Measurements from ENCODE around the gene NGDN.
"Not testable (repeated sequence)": the region's sequence is repeated elsewhere in the genome, so short reads cannot be mapped to it uniquely, and the experiment has no call there.

Gene NGDN

DNA sequence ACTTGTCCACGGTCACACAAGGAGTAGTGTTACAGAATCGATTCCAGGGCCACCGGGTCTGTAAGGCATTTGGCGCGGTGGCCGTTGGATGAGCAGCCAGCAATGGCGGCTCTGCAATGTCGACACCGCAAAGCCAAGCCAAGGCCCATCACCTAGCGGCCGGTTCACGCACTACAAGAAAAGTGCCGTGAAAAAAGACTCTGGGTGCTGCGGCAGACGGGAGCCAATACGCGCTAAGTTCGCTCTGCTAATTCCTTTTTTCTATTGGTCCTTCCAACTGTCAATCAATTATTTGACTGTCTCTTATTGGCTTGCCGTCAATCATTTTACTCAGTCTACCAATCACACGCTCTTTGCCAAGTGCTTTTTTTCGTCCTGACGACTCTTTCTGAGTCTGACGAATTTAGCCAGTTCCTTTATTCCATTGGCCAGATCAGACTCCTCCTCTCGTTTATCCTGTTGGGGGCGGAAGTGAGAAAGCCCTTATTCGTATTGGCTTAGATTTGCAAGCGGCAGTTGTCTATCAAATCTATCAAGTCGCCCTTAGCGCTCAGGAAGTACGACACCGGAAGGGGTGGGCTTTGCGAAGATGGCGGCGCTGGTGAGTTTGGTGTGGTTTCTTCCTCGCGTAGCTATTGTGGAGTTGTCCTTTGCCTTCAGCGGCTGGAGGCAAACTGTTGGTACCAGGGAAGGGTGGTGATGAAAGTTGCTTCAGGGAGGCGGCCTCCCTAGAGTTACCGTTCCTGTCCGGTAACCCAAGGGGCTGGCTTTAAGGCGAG lies at the start of gene NGDN:
NGDN (plus strand) TSS at position 577 of the 779 bp plus-strand sequence; CDS start at position 590, 13 bp downstream.
- peak; percentile 100 for DNase-seq (ENCODE audit: low read depth in 2 of 2)

DNA sequence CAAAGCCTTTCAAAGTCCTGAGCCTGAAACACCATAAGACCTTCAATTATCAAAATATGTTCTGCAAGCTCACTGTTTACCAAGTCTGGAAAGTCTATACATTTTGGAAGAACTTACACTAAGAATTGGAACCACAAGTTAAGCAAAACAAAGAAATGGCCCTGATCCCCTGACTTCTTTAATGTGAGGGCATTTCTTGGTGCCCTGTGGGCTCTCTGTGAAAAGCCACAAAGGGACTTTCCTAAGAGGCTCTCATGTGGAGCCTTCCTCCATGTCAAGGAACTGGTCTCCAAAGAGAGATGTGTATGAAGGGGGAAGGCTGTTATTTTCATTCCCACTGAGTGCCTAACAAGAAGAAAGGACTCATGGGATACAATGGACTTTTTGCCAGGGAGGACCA lies 47.9 kb upstream of the NGDN start:
- DNase-seq (ENCODE audit: low read depth in 2 of 2), result no peak

DNA sequence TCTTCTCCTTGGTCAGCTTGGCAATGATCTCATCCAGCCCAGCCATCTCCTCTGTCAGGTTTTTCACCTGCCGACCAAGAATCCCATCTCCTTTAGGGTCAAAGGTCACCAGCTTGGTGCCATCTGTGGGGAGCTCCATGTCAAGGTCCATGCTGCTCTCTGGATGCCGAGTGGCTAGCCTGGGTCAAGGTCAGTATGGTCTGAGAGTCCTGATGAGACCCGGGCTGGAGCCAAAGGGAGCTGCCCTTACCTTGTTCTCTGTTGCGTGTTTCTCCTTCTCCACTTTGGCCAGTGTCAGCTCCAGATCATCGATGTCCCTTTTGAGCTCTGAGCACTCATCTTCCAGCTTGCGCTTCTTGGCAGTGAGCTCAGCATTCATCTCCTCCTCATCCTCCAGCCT lies 45.8 kb upstream of the NGDN start:
- no peak for DNase-seq (ENCODE audit: low read depth in 2 of 2)

- no peak for DNase-seq (ENCODE audit: low read depth in 2 of 2)
These were observed 44.3 kb upstream of the NGDN start for GRCh38 chr14:23425169-23425568.

DNA sequence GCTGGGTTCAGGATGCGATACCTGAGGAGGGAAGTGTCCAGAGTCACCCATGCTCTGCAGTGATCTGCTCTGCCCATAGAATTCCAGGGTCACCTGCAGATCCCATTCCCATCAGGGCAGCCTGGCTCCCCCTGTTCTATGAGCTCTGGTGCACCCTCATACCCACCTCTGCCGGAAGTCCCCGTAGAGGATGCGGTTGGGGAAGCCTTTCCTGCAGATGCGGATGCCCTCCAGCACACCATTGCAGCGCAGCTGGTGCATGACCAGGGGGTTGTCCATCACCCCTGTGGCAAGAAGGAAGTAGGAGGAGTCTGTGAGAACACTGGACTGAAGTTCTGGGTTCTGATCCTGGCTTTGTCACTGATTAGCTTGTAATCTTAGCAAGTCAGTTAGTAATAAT lies 43.7 kb upstream of the NGDN start:
- not testable (repeated sequence) for DNase-seq (ENCODE audit: low read depth in 2 of 2)

- DNase-seq (ENCODE audit: low read depth in 2 of 2), result no peak
These were observed 40.6 kb upstream of the NGDN start for GRCh38 chr14:23428686-23429495.

DNA sequence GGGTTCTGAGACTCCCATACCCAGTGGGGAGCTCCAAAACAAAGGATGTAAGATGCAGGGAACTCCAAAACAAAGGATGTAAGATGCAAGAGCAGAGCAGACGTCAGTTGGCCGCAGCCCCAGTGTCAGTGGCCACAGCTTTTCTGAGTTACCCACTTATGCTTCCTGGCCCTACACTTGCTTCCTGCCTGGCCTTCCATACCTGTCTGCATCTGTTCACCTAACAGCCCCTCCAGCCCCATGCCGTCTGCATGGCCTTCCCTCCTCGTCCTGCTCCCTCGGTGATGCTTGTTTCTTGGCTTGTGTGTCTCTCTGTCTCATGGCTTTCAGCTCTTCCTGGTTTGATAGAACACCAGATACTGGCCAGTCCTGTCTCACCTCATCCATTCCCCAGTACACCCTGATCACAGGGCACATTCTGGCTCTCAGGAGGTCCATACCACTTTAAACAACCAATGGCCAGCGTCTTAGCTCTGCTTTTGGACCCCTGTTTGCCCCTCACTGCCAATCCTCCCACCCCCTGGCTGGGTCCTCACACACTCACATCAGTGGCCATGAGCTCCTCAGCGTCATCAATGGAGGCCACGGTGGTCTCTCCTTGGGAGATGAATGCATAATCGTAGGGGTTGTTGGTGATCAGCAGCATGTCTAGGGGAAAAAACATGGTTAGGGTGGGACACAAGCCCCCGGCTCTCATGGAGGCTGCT lies 39.3 kb upstream of the NGDN start:
- DNase-seq (ENCODE audit: low read depth in 2 of 2), result no peak

DNA sequence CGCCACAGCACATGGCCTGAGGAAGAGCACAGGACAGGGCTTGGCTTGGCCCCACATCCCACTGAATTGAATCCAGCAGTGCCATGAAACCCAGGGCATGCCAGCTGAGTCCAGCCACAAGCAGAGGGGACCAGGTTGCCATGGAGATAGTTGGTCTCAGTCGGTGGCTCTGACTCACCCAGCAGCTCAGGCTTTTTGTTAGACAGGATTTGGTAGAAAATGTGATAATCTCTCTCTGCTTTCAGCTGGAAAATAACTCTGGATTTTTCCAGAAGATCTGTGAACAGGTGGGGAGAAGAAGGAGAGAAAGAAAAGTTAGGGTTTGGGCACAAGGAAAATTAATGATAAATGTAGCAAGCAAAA lies 38.8 kb upstream of the NGDN start:
- DNase-seq (ENCODE audit: low read depth in 2 of 2), result no peak

- no peak for DNase-seq (ENCODE audit: low read depth in 2 of 2)
These were observed 38.0 kb upstream of the NGDN start for GRCh38 chr14:23431486-23431885.

- DNase-seq (ENCODE audit: low read depth in 2 of 2), result no peak
These were observed 37.2 kb upstream of the NGDN start for GRCh38 chr14:23432102-23432925.

- no peak for DNase-seq (ENCODE audit: low read depth in 2 of 2)
These were observed 36.6 kb upstream of the NGDN start for GRCh38 chr14:23432946-23433345.

GRCh38 chr14:23433457-23433856 lies 36.0 kb upstream of the NGDN start:
- no peak for DNase-seq (ENCODE audit: low read depth in 2 of 2)

DNA sequence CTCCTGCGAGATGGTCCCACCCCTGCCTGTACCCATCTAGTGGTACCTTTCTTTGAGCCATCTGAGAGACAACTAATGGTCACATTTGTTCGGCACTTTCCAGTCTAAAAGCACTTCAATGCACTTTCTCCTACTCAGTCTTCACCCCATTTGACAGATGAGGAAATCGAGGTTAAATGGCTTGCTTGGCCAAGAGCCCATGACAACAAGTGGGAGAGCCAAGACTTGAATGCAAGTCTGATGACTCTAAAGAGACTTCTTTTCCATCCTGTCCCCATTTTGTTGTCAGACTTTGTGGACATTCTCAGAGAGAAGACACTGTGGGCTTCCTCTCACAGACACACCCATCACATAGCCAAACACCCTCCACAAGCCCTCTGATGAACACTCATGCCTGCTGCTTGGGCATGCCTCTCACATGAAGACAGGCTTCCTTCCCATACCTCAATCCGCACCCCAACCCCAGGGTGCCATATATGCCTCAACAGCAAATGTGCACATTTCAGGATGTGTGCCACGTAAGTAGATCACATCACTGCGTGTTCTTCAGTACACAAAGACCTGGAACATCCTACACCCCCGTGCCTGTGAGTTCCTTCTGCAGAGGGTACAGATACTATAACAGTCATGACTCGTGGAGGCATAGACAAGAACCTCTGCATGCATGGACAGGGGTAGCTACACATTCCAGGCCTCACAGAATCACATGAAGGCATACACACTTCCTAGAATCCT lies 34.8 kb upstream of the NGDN start:
- DNase-seq (ENCODE audit: low read depth in 2 of 2), result no peak

- no peak for DNase-seq (ENCODE audit: low read depth in 2 of 2)
These were observed 33.8 kb upstream of the NGDN start, which contains the start of gene MYH7 for GRCh38 chr14:23435543-23436326. TSS of gene MYH7 (minus strand) at chr14:23435660. CDS start at chr14:23433732, 1,928 bp downstream.

- DNase-seq (ENCODE audit: low read depth in 2 of 2), result no peak
These were observed 33.0 kb upstream of the NGDN start for GRCh38 chr14:23436327-23437132.

DNA sequence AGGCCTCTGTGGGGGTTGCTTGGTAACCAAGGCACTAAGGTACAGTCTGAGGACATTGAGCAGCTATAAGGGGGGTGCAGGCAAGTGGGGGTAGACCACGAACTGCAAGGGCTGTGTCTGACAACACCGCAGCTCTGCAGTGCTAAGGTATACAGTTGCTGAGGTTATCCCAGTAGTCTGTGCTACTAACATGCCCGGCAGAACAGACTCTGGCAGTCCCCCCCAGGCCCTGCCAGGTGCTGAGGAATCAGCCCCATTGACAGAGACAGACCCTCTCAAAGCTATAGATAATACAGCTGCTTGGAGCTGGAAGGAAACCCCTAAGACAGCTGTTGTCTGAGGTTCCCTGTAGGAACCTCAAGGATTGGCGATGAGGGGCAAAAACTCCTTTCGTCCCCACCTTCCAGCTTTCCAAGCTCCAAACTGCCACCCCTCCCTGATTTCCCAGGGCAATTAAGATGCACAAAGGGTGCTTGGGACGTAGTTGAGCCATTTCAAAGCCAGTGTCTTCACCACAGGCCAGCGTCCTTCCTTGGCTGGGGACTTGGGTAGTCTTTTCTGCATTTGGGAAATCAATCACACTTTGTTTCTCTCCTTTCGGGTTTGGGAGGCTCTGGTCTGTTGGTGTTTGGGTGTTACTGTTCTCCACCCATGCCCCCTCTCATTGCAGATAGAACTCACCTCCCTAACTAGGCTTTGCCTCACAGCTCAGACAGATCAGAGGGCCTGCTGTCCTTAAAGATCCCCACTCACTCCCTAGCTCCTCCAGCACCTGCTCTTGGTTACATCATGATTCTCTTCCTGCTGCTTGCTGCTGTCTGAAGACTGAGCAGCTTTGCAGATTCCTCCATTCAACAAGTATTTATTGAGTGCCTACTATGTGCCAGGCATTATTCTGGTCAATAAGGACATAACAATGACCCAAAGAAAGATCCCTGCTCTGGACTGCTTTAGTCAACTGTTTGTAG lies 32.1 kb upstream of the NGDN start:
- DNase-seq (ENCODE audit: low read depth in 2 of 2), result no peak

- no peak for DNase-seq (ENCODE audit: low read depth in 2 of 2)
These were observed 31.2 kb upstream of the NGDN start for GRCh38 chr14:23438101-23438971.

Data from fibroblast of skin of left biceps (primary cell).